HAP-1 (cell line): ENCODE measurements around the gene CCDC85B.
"Not testable (repeated sequence)": the region's sequence is repeated elsewhere in the genome, so short reads cannot be mapped to it uniquely, and the experiment has no call there.

Source experiments
- DNase-seq, 2 experiments: peaks; one replicate each; pipeline ENCODE4 v3.0.0-alpha.2; 2016 to 2020; ENCODE audit warnings: low spot score in 2 of 2
- H3K27me3 ChIP-seq: fragments of 250-450 bp; sonication (Bioruptor Pico); 2 replicates; pipeline ENCODE4 v1.5.1; 2020; ENCODE audit warnings: low read depth, mild to moderate bottlenecking, moderate library complexity
- H3K36me3 ChIP-seq: fragments of 250-450 bp; sonication (Bioruptor Pico); replicated peaks from 2 replicates; pipeline ENCODE4 v1.5.1; 2020; ENCODE audit warnings: mild to moderate bottlenecking
- H3K4me1 ChIP-seq: fragments of 250-450 bp; sonication (Bioruptor Pico); 2 replicates; pipeline ENCODE4 v1.5.1; 2020; ENCODE audit warnings: mild to moderate bottlenecking
- H3K4me3 ChIP-seq: fragments of 250-450 bp; sonication (Bioruptor Pico); 2 replicates; pipeline ENCODE4 v1.5.1; 2020; ENCODE audit warnings: mild to moderate bottlenecking, moderate library complexity
- H3K9me3 ChIP-seq: fragments of 250-450 bp; sonication (Bioruptor Pico); 2 replicates; pipeline ENCODE4 v1.5.1; 2020; ENCODE audit warnings: mild to moderate bottlenecking, moderate library complexity
- in situ Hi-C: fragments of 300-500 bp; cut with MboI; formaldehyde crosslinking; loops from 3 replicates; pipeline ENCODE4 v1.14.3; 2020; ENCODE audit warnings: low sequenced_read_pairs, inconsistent platforms, mixed read lengths

CCDC85B gene

DNA sequence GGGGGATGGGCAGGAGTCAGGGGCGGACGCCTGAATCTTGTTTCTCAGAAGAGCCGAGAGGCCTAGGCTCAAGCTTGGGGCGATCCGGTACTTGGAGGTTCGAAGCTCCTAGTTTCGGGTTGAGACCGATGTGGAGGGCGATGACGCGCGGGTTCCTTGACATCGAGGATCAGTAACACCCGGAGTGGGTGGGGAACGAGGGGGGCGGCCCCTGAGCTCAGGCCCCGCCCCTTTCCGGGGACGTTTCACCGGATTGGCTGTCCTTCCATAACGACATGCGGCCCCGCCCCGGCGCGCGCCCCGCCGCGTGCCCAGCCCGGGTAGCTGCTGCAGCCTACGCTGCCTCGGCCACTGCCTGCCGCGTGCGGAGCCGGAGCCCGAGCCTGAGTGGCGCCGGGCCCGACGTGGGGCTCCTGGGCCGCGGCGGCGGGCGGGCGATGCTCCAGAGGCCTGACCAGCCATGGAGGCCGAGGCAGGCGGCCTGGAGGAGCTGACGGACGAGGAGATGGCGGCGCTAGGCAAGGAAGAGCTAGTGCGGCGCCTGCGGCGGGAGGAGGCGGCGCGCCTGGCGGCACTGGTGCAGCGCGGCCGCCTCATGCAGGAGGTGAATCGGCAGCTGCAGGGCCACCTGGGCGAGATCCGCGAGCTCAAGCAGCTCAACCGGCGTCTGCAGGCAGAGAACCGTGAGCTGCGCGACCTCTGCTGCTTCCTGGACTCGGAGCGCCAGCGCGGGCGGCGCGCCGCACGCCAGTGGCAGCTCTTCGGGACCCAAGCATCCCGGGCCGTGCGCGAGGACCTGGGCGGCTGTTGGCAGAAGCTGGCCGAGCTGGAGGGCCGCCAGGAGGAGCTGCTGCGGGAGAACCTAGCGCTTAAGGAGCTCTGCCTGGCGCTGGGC, at the start of gene CCDC85B:
Gene CCDC85B, plus strand, starts transcription at position 350 of the 895 bp plus-strand sequence. Its CDS starts 111 bp downstream, at position 461.
- H3K4me3 ChIP-seq: peak within 1 kb of the TSS; percentile 77
- H3K27me3 ChIP-seq: no peaks in the 10 kb centered on the region
- peaks cover 41% of the 10 kb centered on the region for H3K36me3 ChIP-seq
- H3K4me1 ChIP-seq: peaks cover 27% of the 10 kb centered on the region
- in situ Hi-C loops: no loop called here
- H3K9me3 ChIP-seq: no peaks in the 10 kb centered on the region
- DNase-seq: peak; percentile 90 to 98

GRCh38 chr11:65842144-65842543, 48.3 kb upstream of the CCDC85B start:
- no peaks in the 10 kb centered on the region for H3K27me3 ChIP-seq
- in situ Hi-C loops: no loop called here
- no peak for DNase-seq
- H3K9me3 ChIP-seq: no peaks in the 10 kb centered on the region; the same call in 1 of the 2 replicates
- H3K4me1 ChIP-seq: no peaks in the 10 kb centered on the region
- H3K36me3 ChIP-seq: no peaks in the 10 kb centered on the region
- no peak overlapping the region for H3K4me3 ChIP-seq

DNA sequence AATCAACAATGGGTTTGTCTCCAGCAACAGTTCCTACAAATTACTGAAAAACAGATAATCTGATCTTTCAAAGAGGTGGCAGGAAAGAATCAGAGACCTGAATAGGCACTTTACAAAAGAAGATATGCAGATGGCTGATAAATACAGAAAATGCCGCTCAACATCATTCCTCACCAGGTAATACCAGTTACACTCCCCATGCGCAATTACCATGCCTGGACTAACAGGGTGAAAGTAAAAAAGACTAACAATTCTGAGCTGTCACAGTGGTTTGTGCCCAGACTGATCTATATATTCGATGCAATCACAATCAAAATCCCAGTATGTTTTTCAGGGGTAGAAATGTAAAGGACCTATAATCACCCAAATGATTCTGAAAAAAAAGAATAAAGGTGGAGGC, 46.7 kb upstream of the CCDC85B start:
- no peaks in the 10 kb centered on the region for H3K27me3 ChIP-seq
- DNase-seq: no peak
- H3K4me3 ChIP-seq: no peak overlapping the region
- H3K4me1 ChIP-seq: no peaks in the 10 kb centered on the region
- no peaks in the 10 kb centered on the region; the same call in 1 of the 2 replicates for H3K9me3 ChIP-seq
- no peaks in the 10 kb centered on the region for H3K36me3 ChIP-seq
- in situ Hi-C loops: no loop called here

DNA sequence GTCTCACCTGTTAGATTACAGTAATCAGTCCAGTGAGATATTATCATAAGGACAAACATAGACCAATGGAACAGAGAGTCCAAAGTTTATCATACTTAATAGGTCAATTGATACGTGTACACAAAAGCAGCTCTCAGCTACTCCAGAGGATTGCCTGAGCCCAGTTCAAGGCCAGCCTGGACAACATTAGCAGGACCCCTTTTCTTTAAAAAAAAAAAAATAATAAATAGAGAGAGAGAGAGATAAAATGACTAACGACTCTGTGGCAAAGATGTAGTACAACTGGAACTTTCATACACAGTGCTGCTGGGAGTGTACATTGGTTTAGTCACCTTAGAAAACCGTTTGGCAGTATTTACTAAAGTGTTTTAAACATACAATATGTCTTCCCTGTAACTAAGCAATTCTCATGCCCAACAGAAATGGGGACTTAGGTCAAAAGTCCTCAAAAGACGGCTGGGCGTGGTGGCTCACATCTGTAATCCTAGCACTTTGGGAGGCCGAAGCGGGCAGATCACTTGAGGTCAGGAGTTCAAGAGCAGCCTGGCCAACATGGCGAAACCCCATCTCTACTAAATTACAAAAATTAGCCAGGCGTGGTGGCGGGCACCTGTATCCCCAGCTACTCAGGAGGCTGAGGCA, 46.1 kb upstream of the CCDC85B start:
- in situ Hi-C loops: no loop called here
- Histone ChIP-seq H3K4me3 (no peak overlapping the region), H3K27me3 (no peaks in the 10 kb centered on the region), H3K4me1 (no peaks in the 10 kb centered on the region), H3K36me3 (no peaks in the 10 kb centered on the region), H3K9me3 (no peaks in the 10 kb centered on the region; the same call in 1 of the 2 replicates)
- no peak for DNase-seq

GRCh38 chr11:65847746-65848145, 42.7 kb upstream of the CCDC85B start:
- Histone ChIP-seq H3K4me3 (no peak overlapping the region), H3K4me1 (no peaks in the 10 kb centered on the region), H3K9me3 (peaks cover 8% of the 10 kb centered on the region), H3K27me3 (no peaks in the 10 kb centered on the region), H3K36me3 (peaks cover 13% of the 10 kb centered on the region)
- in situ Hi-C loops: no loop called here
- DNase-seq: no peak

DNA sequence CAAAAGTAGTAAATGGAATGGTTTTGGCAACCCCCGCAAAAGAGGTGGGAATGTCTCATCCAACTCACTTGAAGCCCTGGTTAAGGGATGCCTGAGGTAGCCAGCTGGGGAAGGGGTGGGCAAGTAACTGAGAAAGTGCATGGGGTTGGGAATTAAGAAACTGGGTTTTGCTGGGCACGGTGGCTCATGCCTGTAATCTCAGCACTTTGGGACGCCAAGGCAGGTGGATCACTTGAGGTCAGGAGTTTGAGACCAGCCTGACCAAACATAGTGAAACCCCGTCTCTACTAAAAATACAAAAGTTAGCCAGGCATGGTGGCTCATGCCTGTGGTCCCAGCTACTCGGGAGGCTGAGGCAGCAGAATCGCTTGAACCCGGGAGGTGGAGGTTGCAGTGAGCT, 41.8 kb upstream of the CCDC85B start:
- DNase-seq, H3K27me3 ChIP-seq: not testable (repeated sequence)

GRCh38 chr11:65849366-65849765, 41.1 kb upstream of the CCDC85B start:
- in situ Hi-C loops: no loop called here

More for the DNA sequence above, 41.8 kb upstream of the CCDC85B start:
- H3K9me3 ChIP-seq, in situ Hi-C loops, H3K4me3 ChIP-seq, H3K4me1 ChIP-seq: not testable (repeated sequence)
- H3K36me3 ChIP-seq: peaks cover 21% of the 10 kb centered on the region

DNA sequence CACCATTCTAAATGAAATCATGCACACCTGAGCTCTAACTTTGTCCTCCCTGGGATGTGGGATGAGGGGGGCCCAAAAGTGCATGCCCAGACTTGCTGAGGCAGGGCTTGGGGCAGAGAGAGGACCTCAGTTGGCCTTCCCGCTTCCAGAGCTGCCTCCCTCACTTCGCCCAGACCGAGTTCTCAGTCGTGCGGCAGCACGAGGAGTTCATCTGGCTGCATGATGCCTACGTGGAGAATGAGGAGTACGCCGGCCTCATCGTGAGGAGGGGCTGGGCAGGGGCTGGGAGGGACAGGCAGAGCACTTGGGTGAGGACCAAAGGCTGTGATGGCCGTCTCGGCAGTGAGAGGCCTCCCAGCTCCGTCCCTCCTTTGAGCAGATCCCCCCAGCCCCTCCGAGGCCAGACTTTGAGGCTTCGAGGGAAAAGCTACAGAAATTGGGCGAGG, 40.7 kb upstream of the CCDC85B start:
- Histone ChIP-seq H3K4me1 (no peaks in the 10 kb centered on the region), H3K9me3 (peaks cover 8% of the 10 kb centered on the region), H3K36me3 (peaks cover 32% of the 10 kb centered on the region), H3K27me3 (no peaks in the 10 kb centered on the region), H3K4me3 (no peak overlapping the region)
- DNase-seq: no peak
- in situ Hi-C loops: no loop called here

More at GRCh38 chr11:65849366-65849765, 41.1 kb upstream of the CCDC85B start:
- H3K4me3 ChIP-seq: no peak overlapping the region
- no peaks in the 10 kb centered on the region for H3K27me3 ChIP-seq
- H3K9me3 ChIP-seq: peaks cover 8% of the 10 kb centered on the region
- no peak for DNase-seq
- no peaks in the 10 kb centered on the region for H3K4me1 ChIP-seq
- H3K36me3 ChIP-seq: peaks cover 28% of the 10 kb centered on the region

DNA sequence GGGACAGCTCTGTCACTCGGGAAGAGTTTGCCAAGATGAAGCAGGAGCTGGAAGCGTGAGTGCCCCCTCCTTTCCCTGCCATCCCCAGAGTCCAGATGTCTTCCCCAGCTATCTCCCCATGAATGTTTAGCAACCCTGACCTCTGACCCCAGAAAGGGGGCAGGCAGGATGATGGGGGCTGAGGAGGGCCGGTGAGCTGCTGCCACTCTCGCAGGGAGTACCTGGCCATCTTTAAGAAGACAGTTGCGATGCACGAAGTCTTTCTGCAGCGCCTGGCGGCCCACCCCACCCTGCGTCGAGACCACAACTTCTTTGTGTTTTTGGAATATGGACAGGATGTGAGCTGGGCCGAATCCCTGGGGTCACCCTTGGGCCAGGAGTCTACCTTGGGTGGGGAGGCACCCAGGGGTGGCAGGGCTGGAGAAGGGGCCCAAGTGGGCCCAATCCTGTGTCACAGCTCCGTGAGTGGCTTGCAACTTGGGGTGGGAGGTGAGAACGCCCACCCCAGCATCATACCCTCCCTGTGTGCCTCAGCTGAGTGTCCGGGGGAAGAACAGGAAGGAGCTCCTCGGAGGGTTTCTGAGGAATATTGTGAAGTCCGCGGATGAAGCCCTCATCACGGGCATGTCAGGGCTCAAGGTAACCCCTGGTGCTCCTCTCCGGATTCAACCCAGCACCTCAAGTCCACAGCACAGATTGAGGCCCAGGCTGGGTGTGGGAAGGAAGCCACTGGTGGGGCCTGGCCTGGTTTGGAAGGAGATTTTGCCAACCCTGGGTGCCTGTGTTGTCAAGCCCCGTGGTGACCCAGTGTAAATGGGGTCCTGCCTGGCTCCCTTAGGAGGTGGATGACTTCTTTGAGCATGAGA, 40.0 kb upstream of the CCDC85B start:
- no peaks in the 10 kb centered on the region for H3K4me1 ChIP-seq
- in situ Hi-C loops: no loop called here
- H3K4me3 ChIP-seq: no peak overlapping the region
- DNase-seq: no peak
- peaks cover 39% of the 10 kb centered on the region for H3K36me3 ChIP-seq
- H3K27me3 ChIP-seq: no peaks in the 10 kb centered on the region
- H3K9me3 ChIP-seq: peaks cover 8% of the 10 kb centered on the region

DNA sequence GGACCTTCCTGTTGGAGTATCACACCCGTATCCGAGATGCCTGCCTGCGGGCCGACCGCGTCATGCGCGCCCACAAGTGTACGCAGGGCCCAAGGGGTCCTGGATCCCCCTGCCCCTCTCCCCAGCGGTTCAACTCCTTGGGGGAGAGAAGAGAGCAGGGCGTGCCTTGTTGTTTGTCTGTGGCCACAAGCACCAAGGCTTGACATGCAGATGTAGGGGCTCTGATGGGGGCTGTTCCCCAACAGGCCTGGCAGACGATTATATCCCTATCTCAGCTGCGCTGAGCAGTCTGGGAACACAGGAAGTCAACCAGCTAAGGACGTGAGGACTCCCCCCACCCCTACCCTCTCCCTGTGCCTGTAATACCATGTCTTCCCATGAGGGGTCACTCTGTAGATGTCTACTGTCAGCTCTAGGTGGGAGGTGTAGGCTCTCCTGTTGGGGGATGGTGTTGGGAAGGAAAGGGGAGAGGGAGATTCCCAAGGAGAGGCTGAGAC, 39.3 kb upstream of the CCDC85B start:
- in situ Hi-C loops: no loop called here
- H3K4me1 ChIP-seq: no peaks in the 10 kb centered on the region; the same call in 1 of the 2 replicates
- H3K4me3 ChIP-seq: no peak overlapping the region
- peaks cover 46% of the 10 kb centered on the region for H3K36me3 ChIP-seq
- H3K9me3 ChIP-seq: peaks cover 8% of the 10 kb centered on the region
- no peaks in the 10 kb centered on the region for H3K27me3 ChIP-seq
- peak in 1 of 2 experiments; percentile 60 for DNase-seq

- no peaks in the 10 kb centered on the region for H3K27me3 ChIP-seq
- H3K4me1 ChIP-seq: peaks cover 4% of the 10 kb centered on the region; the same call in 1 of the 2 replicates
- in situ Hi-C loops: no loop called here
- no peak overlapping the region for H3K4me3 ChIP-seq
- H3K36me3 ChIP-seq: peaks cover 54% of the 10 kb centered on the region
- peaks cover 8% of the 10 kb centered on the region for H3K9me3 ChIP-seq
- no peak for DNase-seq
These were observed 38.5 kb upstream of the CCDC85B start for GRCh38 chr11:65851811-65852507.

- H3K36me3 ChIP-seq: peaks cover 60% of the 10 kb centered on the region
- no peaks in the 10 kb centered on the region for H3K27me3 ChIP-seq
- peaks cover 4% of the 10 kb centered on the region; the same call in 1 of the 2 replicates for H3K4me1 ChIP-seq
- H3K9me3 ChIP-seq: peaks cover 8% of the 10 kb centered on the region
- H3K4me3 ChIP-seq: no peak overlapping the region
- no peak for DNase-seq
- in situ Hi-C loops: no loop called here
These were observed 37.8 kb upstream of the CCDC85B start for GRCh38 chr11:65852508-65853245.
